Endometrial microvascular endothelial cells (primary cell): ENCODE data around the gene TBC1D3B. TPM values are rescaled to one million over a fixed set of nuclear protein-coding genes. Genes with fewer than 3 reads are reported as not detected.

ENCODE experiments used
- total RNA-seq: library from RNA; depleted of rRNA; stranded (reverse); fragments of >200 nt; gene quantifications from one replicate; pipeline ENCODE4 v1.2.3, GENCODE V29; 2015; ENCODE audit errors: inconsistent ontology term

TBC1D3B gene
- total RNA-seq, 1 donor from 2014 or later, result not detected

Other genes starting within 250 kb of the TBC1D3B start
- not detected for gene RDM1, start 245.9 kb downstream of the TBC1D3B start, total RNA-seq
- gene LYZL6, start 232.9 kb downstream of the TBC1D3B start, total RNA-seq, result not detected
- not detected for gene CCL16, start 195.1 kb downstream of the TBC1D3B start, total RNA-seq
- 0.93 TPM for gene CCL14, start 189.9 kb downstream of the TBC1D3B start, total RNA-seq
- not detected for gene CCL15, start 175.1 kb downstream of the TBC1D3B start, total RNA-seq
- gene CCL23, start 158.7 kb downstream of the TBC1D3B start, total RNA-seq, result not detected
- gene CCL18, start 112.4 kb downstream of the TBC1D3B start, total RNA-seq, result not detected
- gene CCL3, start 86.5 kb downstream of the TBC1D3B start, total RNA-seq, result not detected
- not detected for gene CCL4, start 72.8 kb downstream of the TBC1D3B start, total RNA-seq
- not detected for gene CCL3L1, start 20.1 kb upstream of the TBC1D3B start, total RNA-seq
- not detected for gene CCL4L2, start 34.4 kb upstream of the TBC1D3B start, total RNA-seq
- gene TBC1D3I, start 87.9 kb upstream of the TBC1D3B start, total RNA-seq, result not detected
- not detected for gene TBC1D3G, start 147.2 kb upstream of the TBC1D3B start, total RNA-seq
- not detected for gene TBC1D3H, start 211.8 kb upstream of the TBC1D3B start, total RNA-seq